ENCODE results near the gene MMP11. TPM values are rescaled to one million over a fixed set of nuclear protein-coding genes. Genes with fewer than 3 reads are reported as not detected.

Gene MMP11
- total and polyA plus RNA-seq, 2 of the 13 experiments (the other 11 are each of a cell fraction or from before 2014, with no cell fraction given): 8.9 to 28.6 TPM

GRCh38 chr22:23737696-23738095 lies 35.0 kb upstream of the MMP11 start (continued):
- TF ChIP-seq U2AF1 (optimal IDR thresholded peaks at IDR 0.05; ENCODE audit: low read depth, low read length): no peak

GRCh38 chr22:23742505-23743264 lies 30.0 kb upstream of the MMP11 start:
- Histone ChIP-seq H4K20me1 (ENCODE audit: insufficient read depth, low read length) (no peaks in the 10 kb centered on the region), H3K4me3 (replicated peaks in 1 of 3; ENCODE audit: insufficient read depth in 1 of 3, low read depth in 2 of 3, low read length in 3 of 3) (no peak overlapping the region), H3K9ac (ENCODE audit: insufficient read depth, low read depth, low read length) (no peak overlapping the region), H3K27me3 (ENCODE audit: control insufficient read depth in 1 of 2, insufficient read depth in 2 of 2, low read length in 2 of 2) (no peaks in the 10 kb centered on the region), H3K27ac (ENCODE audit: extremely low read length, insufficient read depth, low read length) (no peak overlapping the region), H3K79me2 (ENCODE audit: insufficient read depth, low read length) (no peaks in the 10 kb centered on the region), H3K4me2 (ENCODE audit: low read depth, low read length) (no peak overlapping the region), H2AFZ (ENCODE audit: low read length) (no peak overlapping the region), H3K4me1 (ENCODE audit: insufficient read depth, low read length) (no peaks in the 10 kb centered on the region), H3K36me3 (replicated peaks in 1 of 2; ENCODE audit: control insufficient read depth in 1 of 2, insufficient read depth in 2 of 2, low read length in 2 of 2) (peaks cover 11 to 28% of the 10 kb centered on the region in 2 experiments; a peak in 3 of 5 replicates), H3K9me3 (ENCODE audit: low read length) (no peaks in the 10 kb centered on the region)
- no TSS peak for BruUV-seq (replicated peaks)
- DNase-seq (ENCODE audit: low spot score) (no peak), ATAC-seq (no peak), FAIRE-seq (no peak)
- CTCF ChIA-PET (ENCODE audit: low intra/inter-chr PET ratio, low total read pairs): no interaction called here
- POLR2A ChIA-PET: no interaction called here
- TF ChIP-seq TFAP4 (IDR thresholded peaks at IDR 0.05; ENCODE audit: borderline replicate concordance, low read depth): no peak
- TF ChIP-seq NR2F6 (IDR thresholded peaks at IDR 0.05): no peak
- TF ChIP-seq NR2F6 (CRISPR knock-in tag; IDR thresholded peaks at IDR 0.05): no peak
- no peak for TF ChIP-seq ZNF296 (CRISPR knock-in tag; conservative IDR thresholded peaks at IDR 0.05)
- TF ChIP-seq, protein P1, sequence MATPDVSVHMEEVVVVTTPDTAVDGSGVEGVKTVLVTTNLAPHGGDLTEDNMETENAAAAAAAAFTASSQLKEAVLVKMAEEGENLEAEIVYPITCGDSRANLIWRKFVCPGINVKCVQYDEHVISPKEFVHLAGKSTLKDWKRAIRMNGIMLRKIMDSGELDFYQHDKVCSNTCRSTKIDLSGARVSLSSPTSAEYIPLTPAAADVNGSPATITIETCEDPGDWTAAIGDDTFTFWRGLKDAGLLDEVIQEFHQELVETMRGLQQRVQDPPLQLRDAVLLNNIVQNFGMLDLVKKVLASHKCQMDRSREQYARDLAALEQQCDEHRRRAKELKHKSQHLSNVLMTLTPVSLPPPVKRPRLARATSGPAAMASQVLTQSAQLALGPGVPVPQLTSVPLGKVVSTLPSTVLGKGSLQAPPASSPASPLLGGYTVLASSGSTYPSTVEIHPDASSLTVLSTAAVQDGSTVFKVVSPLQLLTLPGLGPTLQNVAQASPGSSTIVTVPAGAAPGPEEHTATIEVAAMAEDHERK (CRISPR knock-in tag; IDR thresholded peaks at IDR 0.05; ENCODE audit: low read depth): no peak
- no peak for TF ChIP-seq ZNF337 (CRISPR knock-in tag; IDR thresholded peaks at IDR 0.05; ENCODE audit: borderline replicate concordance, low read depth)
- TF ChIP-seq KLF11 (CRISPR knock-in tag; IDR thresholded peaks at IDR 0.05): no peak
- TF ChIP-seq SIX4 (CRISPR knock-in tag; IDR thresholded peaks at IDR 0.05): no peak
- no peak for TF ChIP-seq ZNF589 (CRISPR knock-in tag; conservative IDR thresholded peaks at IDR 0.05)
- TF ChIP-seq, protein P2, sequence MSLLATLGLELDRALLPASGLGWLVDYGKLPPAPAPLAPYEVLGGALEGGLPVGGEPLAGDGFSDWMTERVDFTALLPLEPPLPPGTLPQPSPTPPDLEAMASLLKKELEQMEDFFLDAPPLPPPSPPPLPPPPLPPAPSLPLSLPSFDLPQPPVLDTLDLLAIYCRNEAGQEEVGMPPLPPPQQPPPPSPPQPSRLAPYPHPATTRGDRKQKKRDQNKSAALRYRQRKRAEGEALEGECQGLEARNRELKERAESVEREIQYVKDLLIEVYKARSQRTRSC (CRISPR knock-in tag; IDR thresholded peaks at IDR 0.05; ENCODE audit: low read depth): no peak
- TF ChIP-seq MAZ (IDR thresholded peaks at IDR 0.05; ENCODE audit: borderline replicate concordance, low read depth, low read length): no peak
- TF ChIP-seq MAZ (CRISPR knock-in tag; IDR thresholded peaks at IDR 0.05; ENCODE audit: low read depth): no peak
- no peak for TF ChIP-seq ZNF160 (CRISPR knock-in tag; IDR thresholded peaks at IDR 0.05)
- no peak for TF ChIP-seq THYN1 (CRISPR knock-in tag; IDR thresholded peaks at IDR 0.05; ENCODE audit: borderline replicate concordance, low read depth)
- TF ChIP-seq HNRNPK (IDR thresholded peaks at IDR 0.05; ENCODE audit: low read depth, low read length, poor library complexity, severe bottlenecking): no peak
- no peak for TF ChIP-seq FOXM1 (CRISPR knock-in tag; IDR thresholded peaks at IDR 0.05)
- 91% methylated on average over 4 of the region's 7 CpGs for WGBS (ENCODE audit: low lambda C conversion rate)
- in situ Hi-C loops (cut with HindIII; ENCODE audit: extremely low pct_ligation_motif_present, low pct_unique_long_range_greater_than_20kb) (no loop called here), intact Hi-C loops (cut with micrococcal nuclease; ENCODE audit: unreplicated experiment) (no loop called here)
